Glutamatergic neuron (in vitro differentiated cells): ENCODE results near the gene TBC1D22A. TPM values are rescaled to one million over a fixed set of nuclear protein-coding genes. Genes with fewer than 3 reads are reported as not detected.

Experiments used
- DNase-seq: peaks from one replicate; pipeline ENCODE4 v3.0.0; 2022
- H3K27ac Mint-ChIP-seq: one replicate; pipeline ENCODE4 v1.8.0; 2020; ENCODE audit warnings: mild to moderate bottlenecking, mixed read lengths, inconsistent platforms; ENCODE audit not compliant: unreplicated experiment
- H3K27me3 Mint-ChIP-seq: one replicate; pipeline ENCODE4 v1.8.0; 2020; ENCODE audit warnings: mild to moderate bottlenecking, moderate library complexity, mixed read lengths, inconsistent platforms; ENCODE audit not compliant: unreplicated experiment
- H3K36me3 Mint-ChIP-seq: one replicate; pipeline ENCODE4 v1.8.0; 2020; ENCODE audit warnings: mild to moderate bottlenecking, mixed read lengths, inconsistent platforms; ENCODE audit not compliant: unreplicated experiment
- H3K4me1 Mint-ChIP-seq: one replicate; pipeline ENCODE4 v1.8.0; 2020; ENCODE audit warnings: mild to moderate bottlenecking, low read depth, mixed read lengths, inconsistent platforms; ENCODE audit not compliant: unreplicated experiment
- H3K4me3 Mint-ChIP-seq: one replicate; pipeline ENCODE4 v1.8.0; 2020; ENCODE audit warnings: mild to moderate bottlenecking, mixed read lengths, inconsistent platforms; ENCODE audit not compliant: unreplicated experiment
- H3K9me3 Mint-ChIP-seq: one replicate; pipeline ENCODE4 v1.8.0; 2020; ENCODE audit warnings: mild to moderate bottlenecking, moderate library complexity, mixed read lengths, inconsistent platforms; ENCODE audit not compliant: unreplicated experiment
- total RNA-seq: library from RNA; stranded (reverse); fragmentation: NEBNext Ultra II Directional; extraction: Animal tissue kit (Norgen Biotek cat#: 25700); gene quantifications from one replicate; pipeline ENCODE4 v1.2.1, GENCODE V29; 2021; ENCODE audit not compliant: unreplicated experiment
- TF ChIP-seq, protein P1 (sequence below): fragments of 200-600 bp; sonication (generic); IDR thresholded peaks from one replicate; pipeline ENCODE4 v1.5.0; 2021; ENCODE audit not compliant: partially characterized antibody, unreplicated experiment

TBC1D22A gene
- total RNA-seq, 1 donor from 2014 or later: 23.0 TPM

DNA sequence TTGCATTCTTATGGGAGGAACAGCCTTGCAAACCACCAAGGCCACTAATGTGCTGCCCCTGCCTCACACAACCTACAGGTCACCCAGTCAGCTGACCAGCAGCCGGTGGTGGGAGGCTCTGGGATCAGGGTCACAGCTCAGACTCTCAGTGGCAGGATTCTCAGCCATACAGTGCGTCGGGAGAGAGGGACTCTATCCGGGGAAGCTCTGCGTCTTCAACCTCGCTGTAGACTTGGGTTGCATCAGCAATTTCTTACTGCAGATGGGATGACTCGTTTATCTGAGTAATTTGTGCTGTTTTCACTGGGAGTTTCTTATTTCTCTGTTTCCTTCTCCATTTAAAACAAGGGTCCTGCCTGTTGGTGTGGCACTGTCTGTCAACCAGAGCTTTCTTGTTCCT lies 257.7 kb downstream of the TBC1D22A start:
- H3K4me3 Mint-ChIP-seq: no peak overlapping the region
- H3K27me3 Mint-ChIP-seq: peaks cover 4% of the 10 kb centered on the region
- H3K4me1 Mint-ChIP-seq: no peaks in the 10 kb centered on the region
- no peak overlapping the region for H3K27ac Mint-ChIP-seq
- TF ChIP-seq, protein P1, sequence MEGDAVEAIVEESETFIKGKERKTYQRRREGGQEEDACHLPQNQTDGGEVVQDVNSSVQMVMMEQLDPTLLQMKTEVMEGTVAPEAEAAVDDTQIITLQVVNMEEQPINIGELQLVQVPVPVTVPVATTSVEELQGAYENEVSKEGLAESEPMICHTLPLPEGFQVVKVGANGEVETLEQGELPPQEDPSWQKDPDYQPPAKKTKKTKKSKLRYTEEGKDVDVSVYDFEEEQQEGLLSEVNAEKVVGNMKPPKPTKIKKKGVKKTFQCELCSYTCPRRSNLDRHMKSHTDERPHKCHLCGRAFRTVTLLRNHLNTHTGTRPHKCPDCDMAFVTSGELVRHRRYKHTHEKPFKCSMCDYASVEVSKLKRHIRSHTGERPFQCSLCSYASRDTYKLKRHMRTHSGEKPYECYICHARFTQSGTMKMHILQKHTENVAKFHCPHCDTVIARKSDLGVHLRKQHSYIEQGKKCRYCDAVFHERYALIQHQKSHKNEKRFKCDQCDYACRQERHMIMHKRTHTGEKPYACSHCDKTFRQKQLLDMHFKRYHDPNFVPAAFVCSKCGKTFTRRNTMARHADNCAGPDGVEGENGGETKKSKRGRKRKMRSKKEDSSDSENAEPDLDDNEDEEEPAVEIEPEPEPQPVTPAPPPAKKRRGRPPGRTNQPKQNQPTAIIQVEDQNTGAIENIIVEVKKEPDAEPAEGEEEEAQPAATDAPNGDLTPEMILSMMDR: no peak
- no peak for DNase-seq
- peaks cover 6% of the 10 kb centered on the region for H3K9me3 Mint-ChIP-seq
- H3K36me3 Mint-ChIP-seq: peaks cover 22% of the 10 kb centered on the region

DNA sequence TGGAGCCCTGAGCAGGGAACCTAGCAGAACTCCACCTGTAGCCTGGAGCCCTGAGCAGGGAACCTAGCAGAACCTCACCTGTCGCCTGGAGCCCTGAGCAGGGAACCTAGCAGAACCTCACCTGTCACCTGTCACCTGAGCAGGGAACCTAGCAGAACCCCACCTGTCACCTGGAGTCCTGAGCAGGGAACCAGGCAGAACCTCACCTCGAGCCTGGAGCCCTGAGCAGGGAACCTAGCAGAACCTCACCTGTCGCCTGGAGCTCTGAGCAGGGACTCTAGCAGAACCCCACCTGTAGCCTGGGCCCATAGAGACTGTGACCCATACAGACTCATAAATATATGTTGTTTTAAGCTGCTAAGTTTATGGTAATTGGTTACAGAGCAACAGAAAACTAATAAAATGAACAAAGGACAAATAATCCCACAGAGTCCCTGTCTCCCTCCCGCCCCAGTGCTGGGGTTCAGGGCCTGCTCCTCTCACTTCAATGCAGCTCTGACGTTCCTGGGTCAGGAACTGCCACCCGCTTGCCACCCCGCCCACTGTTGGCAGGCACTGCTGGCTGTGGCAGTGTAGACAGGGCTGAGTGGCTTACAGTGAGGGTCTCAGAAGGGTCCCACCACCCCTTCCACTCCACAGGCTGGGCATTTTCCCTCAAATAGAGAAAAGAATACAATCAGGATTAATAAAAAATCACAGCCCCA lies 259.1 kb downstream of the TBC1D22A start:
- Mint-ChIP-seq H3K9me3 (peaks cover 6% of the 10 kb centered on the region), H3K27me3 (peaks cover 4% of the 10 kb centered on the region), H3K4me1 (no peaks in the 10 kb centered on the region), H3K4me3 (no peak overlapping the region), H3K27ac (no peak overlapping the region), H3K36me3 (peaks cover 22% of the 10 kb centered on the region)
- TF ChIP-seq, protein P1: no peak
- DNase-seq: no peak

DNA sequence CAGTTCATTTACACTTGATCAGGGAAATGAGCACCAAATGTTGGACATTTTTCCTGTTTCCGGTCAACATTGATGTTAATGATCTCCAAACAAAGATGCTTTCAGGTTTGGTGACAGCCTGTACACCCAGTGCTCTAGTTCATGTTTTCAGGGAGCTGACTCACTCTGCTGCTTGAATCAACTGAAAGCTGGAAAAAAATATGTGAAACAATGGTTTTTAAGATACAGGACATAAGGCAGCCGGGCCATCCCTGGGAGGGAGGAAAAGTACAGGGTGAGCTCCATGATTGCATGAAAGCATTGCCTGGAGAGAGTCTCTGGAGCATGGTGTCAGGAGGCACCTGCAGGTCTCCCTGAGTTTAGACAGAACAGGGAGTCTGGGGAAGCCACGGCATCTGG lies 259.6 kb downstream of the TBC1D22A start:
- Mint-ChIP-seq H3K9me3 (peaks cover 6% of the 10 kb centered on the region), H3K4me3 (no peak overlapping the region), H3K4me1 (no peaks in the 10 kb centered on the region), H3K27ac (no peak overlapping the region), H3K27me3 (peaks cover 4% of the 10 kb centered on the region), H3K36me3 (peaks cover 18% of the 10 kb centered on the region)
- no peak for DNase-seq
- TF ChIP-seq, protein P1: no peak

DNA sequence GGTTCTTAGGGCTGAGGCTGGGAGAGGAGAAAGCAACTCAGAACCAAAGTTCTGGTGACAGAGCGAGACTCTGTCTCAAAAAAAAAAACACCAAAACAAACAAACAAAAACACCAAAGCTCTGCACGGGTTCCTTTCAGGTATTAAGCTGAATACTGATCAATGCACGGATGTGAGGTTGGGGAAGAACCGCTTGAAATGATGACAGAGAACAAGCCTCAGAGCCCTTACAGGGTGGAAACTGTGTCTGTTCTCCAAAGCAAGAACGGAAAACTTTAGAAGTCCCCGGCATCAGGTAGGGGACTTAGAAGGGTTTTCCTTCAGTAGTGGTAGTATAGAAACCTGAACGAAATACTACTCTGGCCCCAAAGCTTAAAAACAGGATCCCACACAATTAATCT lies 260.0 kb downstream of the TBC1D22A start:
- DNase-seq: no peak
- no peak overlapping the region for H3K27ac Mint-ChIP-seq
- peaks cover 6% of the 10 kb centered on the region for H3K9me3 Mint-ChIP-seq
- TF ChIP-seq, protein P1: no peak
- H3K4me1 Mint-ChIP-seq: no peaks in the 10 kb centered on the region
- no peak overlapping the region for H3K4me3 Mint-ChIP-seq
- peaks cover 4% of the 10 kb centered on the region for H3K27me3 Mint-ChIP-seq
- peaks cover 17% of the 10 kb centered on the region for H3K36me3 Mint-ChIP-seq

DNA sequence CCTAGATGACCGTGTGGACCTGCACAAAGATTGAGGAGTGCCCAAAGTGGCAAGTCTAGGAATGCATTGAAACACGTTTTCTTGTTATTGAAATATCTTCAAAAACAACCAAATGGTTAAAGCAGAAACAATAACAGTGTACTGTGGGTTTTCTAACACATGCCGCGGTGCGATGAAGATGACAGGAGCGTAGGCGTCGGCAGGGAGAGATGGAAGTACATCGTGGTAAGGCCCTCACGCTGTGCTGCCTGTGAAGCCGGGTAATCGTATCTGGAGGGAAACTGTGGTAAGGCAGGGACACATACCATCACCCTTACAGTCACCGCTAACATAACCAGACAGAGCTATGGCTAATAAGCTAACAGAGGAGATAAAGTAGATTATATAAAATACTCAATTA lies 261.4 kb downstream of the TBC1D22A start:
- TF ChIP-seq, protein P1: no peak
- Mint-ChIP-seq H3K4me3 (no peak overlapping the region), H3K9me3 (peaks cover 3% of the 10 kb centered on the region), H3K27ac (no peak overlapping the region), H3K4me1 (peaks cover 3% of the 10 kb centered on the region), H3K27me3 (peaks cover 4% of the 10 kb centered on the region), H3K36me3 (peaks cover 11% of the 10 kb centered on the region)
- no peak for DNase-seq
